ENCODE measurements around the gene ZNF660.

The ZNF660 gene

DNA sequence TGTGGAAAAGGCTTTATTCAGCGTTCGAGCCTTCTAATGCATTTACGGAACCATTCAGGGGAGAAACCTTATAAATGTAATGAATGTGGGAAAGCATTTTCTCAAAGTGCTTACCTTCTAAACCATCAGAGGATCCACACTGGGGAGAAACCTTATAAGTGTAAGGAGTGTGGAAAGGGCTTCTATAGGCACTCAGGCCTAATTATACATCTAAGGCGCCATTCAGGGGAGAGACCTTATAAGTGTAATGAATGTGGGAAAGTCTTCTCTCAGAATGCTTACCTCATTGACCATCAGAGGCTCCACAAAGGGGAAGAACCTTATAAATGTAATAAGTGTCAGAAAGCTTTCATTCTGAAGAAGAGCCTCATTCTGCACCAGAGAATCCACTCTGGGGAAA lies 57.6 kb downstream of the ZNF660 start:
- DNase-seq: no peak

- no peak for DNase-seq
Observed at GRCh38 chr3:44643024-44643423, 58.3 kb downstream of the ZNF660 start.

- DNase-seq: no peak
Observed at GRCh38 chr3:44647771-44648170, 63.0 kb downstream of the ZNF660 start.

- DNase-seq: peak; percentile 4
Observed at GRCh38 chr3:44648564-44649229, 63.9 kb downstream of the ZNF660 start, which contains the start of gene ZNF35. Gene ZNF35 (plus strand): TSS chr3:44648732. CDS start chr3:44651068, 2,336 bp downstream.
